ENCODE measurements around the gene GOT2. TPM values are rescaled to one million over a fixed set of nuclear protein-coding genes. Genes with fewer than 3 reads are reported as not detected.
"Not testable (repeated sequence)": the region's sequence is repeated elsewhere in the genome, so short reads cannot be mapped to it uniquely, and the experiment has no call there.

GOT2 gene
- total and polyA plus RNA-seq, 4 donors = 29.4 to 56.6 (median 38.2) TPM

- WGBS, 2 donors = 48 to 74% methylated on average over 4 of the region's 4 CpGs
- Histone ChIP-seq H3K27me3 (ENCODE audit: control insufficient read depth in 3 of 3, insufficient read depth in 3 of 3, low read length in 2 of 3) (no peaks in the 10 kb centered on the region), H3K27ac (ENCODE audit: low read depth in 1 of 2, low read length in 1 of 2) (no peak overlapping the region), H3K4me1 (ENCODE audit: control insufficient read depth in 5 of 5, insufficient read depth in 5 of 5, low read length in 5 of 5) (no peaks in the 10 kb centered on the region), H3K4me3 (no peak overlapping the region), H3K9ac (ENCODE audit: insufficient read depth in 1 of 2, low read length in 2 of 2) (no peak overlapping the region), H3K9me3 (ENCODE audit: control insufficient read depth in 4 of 4, insufficient read depth in 3 of 4, low read length in 3 of 4) (peaks cover 0 to 2% (median 0%) of the 10 kb centered on the region in 4 donors), H3K36me3 (ENCODE audit: control insufficient read depth in 4 of 4, insufficient read depth in 4 of 4, low read length in 4 of 4) (no peaks in the 10 kb centered on the region)
- TF ChIP-seq CTCF (IDR thresholded peaks at IDR 0.05; ENCODE audit: control extremely low read depth, extremely low read depth) = no peak
- ATAC-seq (ENCODE audit: insufficient read depth, low FRiP score) (no peak), DNase-seq (no peak)
Observed at GRCh38 chr16:58699151-58699550, 35.0 kb downstream of the GOT2 start.

GRCh38 chr16:58695368-58695767, 38.7 kb downstream of the GOT2 start:
- no peak for ATAC-seq (ENCODE audit: insufficient read depth, low FRiP score)

GRCh38 chr16:58692450-58692849, 41.7 kb downstream of the GOT2 start:
- TF ChIP-seq CTCF (IDR thresholded peaks at IDR 0.05; ENCODE audit: control extremely low read depth, extremely low read depth) = no peak
- no peak overlapping the region for H3K4me3 ChIP-seq
- no peak for ATAC-seq (ENCODE audit: insufficient read depth, low FRiP score)
- 95 to 100% methylated on average over 1 of the region's 1 CpG for WGBS, 2 donors
- H3K9ac ChIP-seq (ENCODE audit: insufficient read depth in 1 of 2, low read length in 2 of 2) = no peak overlapping the region
- no peaks in the 10 kb centered on the region for H3K36me3 ChIP-seq (ENCODE audit: control insufficient read depth in 4 of 4, insufficient read depth in 4 of 4, low read length in 4 of 4)
- no peaks in the 10 kb centered on the region for H3K4me1 ChIP-seq (ENCODE audit: control insufficient read depth in 5 of 5, insufficient read depth in 5 of 5, low read length in 5 of 5)
- H3K27ac ChIP-seq (ENCODE audit: low read depth in 1 of 2, low read length in 1 of 2) = no peak overlapping the region
- no peak for DNase-seq
- H3K9me3 ChIP-seq (ENCODE audit: control insufficient read depth in 4 of 4, insufficient read depth in 3 of 4, low read length in 3 of 4) = peaks cover 0 to 4% (median 2%) of the 10 kb centered on the region in 4 donors
- H3K27me3 ChIP-seq (ENCODE audit: control insufficient read depth in 3 of 3, insufficient read depth in 3 of 3, low read length in 2 of 3) = no peaks in the 10 kb centered on the region

More at GRCh38 chr16:58695368-58695767, 38.7 kb downstream of the GOT2 start:
- no peak for TF ChIP-seq CTCF (IDR thresholded peaks at IDR 0.05; ENCODE audit: control extremely low read depth, extremely low read depth)
- Histone ChIP-seq H3K4me3 (no peak overlapping the region), H3K4me1 (ENCODE audit: control insufficient read depth in 5 of 5, insufficient read depth in 5 of 5, low read length in 5 of 5) (no peaks in the 10 kb centered on the region), H3K36me3 (ENCODE audit: control insufficient read depth in 4 of 4, insufficient read depth in 4 of 4, low read length in 4 of 4) (no peaks in the 10 kb centered on the region), H3K9ac (ENCODE audit: insufficient read depth in 1 of 2, low read length in 2 of 2) (no peak overlapping the region), H3K27me3 (ENCODE audit: control insufficient read depth in 3 of 3, insufficient read depth in 3 of 3, low read length in 2 of 3) (no peaks in the 10 kb centered on the region), H3K27ac (ENCODE audit: low read depth in 1 of 2, low read length in 1 of 2) (no peak overlapping the region), H3K9me3 (ENCODE audit: control insufficient read depth in 4 of 4, insufficient read depth in 3 of 4, low read length in 3 of 4) (peaks cover 0 to 4% (median 2%) of the 10 kb centered on the region in 4 donors)
- 62 to 84% methylated on average over 1 of the region's 1 CpG for WGBS, 2 donors
- no peak for DNase-seq

GRCh38 chr16:58686985-58687706, 47.0 kb downstream of the GOT2 start:
- not testable (repeated sequence) for H3K27ac ChIP-seq (ENCODE audit: low read depth in 1 of 2, low read length in 1 of 2); ATAC-seq (ENCODE audit: insufficient read depth, low FRiP score); H3K27me3 ChIP-seq (ENCODE audit: control insufficient read depth in 3 of 3, insufficient read depth in 3 of 3, low read length in 2 of 3); H3K9me3 ChIP-seq (ENCODE audit: control insufficient read depth in 4 of 4, insufficient read depth in 3 of 4, low read length in 3 of 4); DNase-seq; H3K9ac ChIP-seq (ENCODE audit: insufficient read depth in 1 of 2, low read length in 2 of 2); H3K4me3 ChIP-seq; H3K36me3 ChIP-seq (ENCODE audit: control insufficient read depth in 4 of 4, insufficient read depth in 4 of 4, low read length in 4 of 4)
- H3K4me1 ChIP-seq (ENCODE audit: control insufficient read depth in 5 of 5, insufficient read depth in 5 of 5, low read length in 5 of 5) = peaks cover 0 to 12% (median 0%) of the 10 kb centered on the region in 5 donors
- 82 to 84% methylated on average over 8 of the region's 8 CpGs for WGBS, 2 donors

Measured in lung (tissue), 12 donors.